Measurements from ENCODE around the gene MMP23B.

DNA sequence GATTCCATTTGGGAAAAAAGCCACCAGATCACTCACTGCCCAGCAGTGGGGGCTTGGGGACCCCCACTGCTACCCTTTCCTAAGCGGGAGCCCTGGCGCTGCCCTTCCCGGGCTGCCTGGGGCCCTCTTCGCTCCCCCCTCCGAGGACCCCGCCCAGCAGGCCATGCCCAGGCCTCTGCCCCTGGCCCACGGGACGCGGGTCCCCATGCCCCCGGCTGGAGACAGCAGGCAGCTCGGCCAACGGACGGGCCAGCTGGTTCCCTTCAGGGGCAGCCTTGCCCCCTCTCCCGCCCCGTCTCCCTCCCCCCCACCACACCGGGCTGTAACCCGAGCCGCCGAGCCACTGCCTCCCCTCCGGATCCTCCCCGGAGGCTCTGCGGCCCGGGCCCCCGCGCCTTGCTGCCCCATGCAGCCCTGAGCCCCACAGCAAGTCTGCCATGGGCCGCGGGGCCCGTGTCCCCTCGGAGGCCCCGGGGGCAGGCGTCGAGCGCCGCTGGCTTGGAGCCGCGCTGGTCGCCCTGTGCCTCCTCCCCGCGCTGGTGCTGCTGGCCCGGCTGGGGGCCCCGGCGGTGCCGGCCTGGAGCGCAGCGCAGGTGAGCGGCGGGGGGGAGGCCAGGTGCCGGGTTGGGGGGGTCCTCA is at the start of gene MMP23B:
- TF ChIP-seq, protein P1, sequence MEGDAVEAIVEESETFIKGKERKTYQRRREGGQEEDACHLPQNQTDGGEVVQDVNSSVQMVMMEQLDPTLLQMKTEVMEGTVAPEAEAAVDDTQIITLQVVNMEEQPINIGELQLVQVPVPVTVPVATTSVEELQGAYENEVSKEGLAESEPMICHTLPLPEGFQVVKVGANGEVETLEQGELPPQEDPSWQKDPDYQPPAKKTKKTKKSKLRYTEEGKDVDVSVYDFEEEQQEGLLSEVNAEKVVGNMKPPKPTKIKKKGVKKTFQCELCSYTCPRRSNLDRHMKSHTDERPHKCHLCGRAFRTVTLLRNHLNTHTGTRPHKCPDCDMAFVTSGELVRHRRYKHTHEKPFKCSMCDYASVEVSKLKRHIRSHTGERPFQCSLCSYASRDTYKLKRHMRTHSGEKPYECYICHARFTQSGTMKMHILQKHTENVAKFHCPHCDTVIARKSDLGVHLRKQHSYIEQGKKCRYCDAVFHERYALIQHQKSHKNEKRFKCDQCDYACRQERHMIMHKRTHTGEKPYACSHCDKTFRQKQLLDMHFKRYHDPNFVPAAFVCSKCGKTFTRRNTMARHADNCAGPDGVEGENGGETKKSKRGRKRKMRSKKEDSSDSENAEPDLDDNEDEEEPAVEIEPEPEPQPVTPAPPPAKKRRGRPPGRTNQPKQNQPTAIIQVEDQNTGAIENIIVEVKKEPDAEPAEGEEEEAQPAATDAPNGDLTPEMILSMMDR (conservative IDR thresholded peaks at IDR 0.05; ENCODE audit: low read depth in 2 of 2): no peak
- TF ChIP-seq ZNF114 (CRISPR knock-in tag; IDR thresholded peaks at IDR 0.05) (no peak), CREB1 (CRISPR knock-in tag; IDR thresholded peaks at IDR 0.05; ENCODE audit: low read depth) (no peak), EZH2phosphoT487 (IDR thresholded peaks at IDR 0.05; ENCODE audit: unreplicated experiment) (no peak)

All from GM23338 (cell line).